GM12875 (cell line): ENCODE data around the gene S100A4.
A peak's percentile ranks its signal among the peaks of the same experiment; 100 is the strongest.

ENCODE experiments used
- H3K4me3 ChIP-seq: one replicate; pipeline ENCODE4 v1.5.1; 2011; ENCODE audit warnings: low read depth, low read length, control low read depth
- CTCF ChIP-seq: IDR thresholded peaks from 2 replicates; pipeline ENCODE4 v1.5.1; 2011; ENCODE audit warnings: low read depth, mild to moderate bottlenecking, control low read depth, inconsistent platforms, low read length, moderate library complexity, borderline replicate concordance; ENCODE audit not compliant: insufficient read depth

S100A4 gene

GRCh38 chr1:153572569-153573015, 27.0 kb upstream of the S100A4 start:
- H3K4me3 ChIP-seq = no peak overlapping the region
- peak; percentile 84 for TF ChIP-seq CTCF

GRCh38 chr1:153571706-153572105, 26.1 kb upstream of the S100A4 start:
- no peak for TF ChIP-seq CTCF
- H3K4me3 ChIP-seq = no peak overlapping the region

- no peak overlapping the region for H3K4me3 ChIP-seq
- TF ChIP-seq CTCF = no peak
Measured at GRCh38 chr1:153570874-153571273, 25.3 kb upstream of the S100A4 start.

DNA sequence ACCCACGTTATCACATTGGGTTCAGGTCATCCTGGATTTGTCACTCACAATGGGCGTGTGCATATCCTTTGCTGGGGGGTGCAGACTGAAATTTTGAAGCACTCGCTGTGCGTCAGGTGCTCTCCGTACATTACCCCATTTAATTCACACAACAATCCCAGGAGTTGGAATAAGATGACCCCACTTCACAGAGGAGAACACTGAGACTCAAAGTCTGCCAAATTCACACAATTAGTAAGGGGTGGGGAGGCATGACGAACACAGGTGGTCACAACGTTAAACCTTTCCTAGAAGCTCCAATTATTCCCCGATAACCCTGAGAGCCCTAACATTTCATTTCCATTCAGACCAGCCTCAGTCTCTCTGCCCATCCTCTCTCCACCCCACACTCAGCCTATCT, 23.9 kb upstream of the S100A4 start:
- TF ChIP-seq CTCF = no peak
- no peak overlapping the region for H3K4me3 ChIP-seq

- TF ChIP-seq CTCF = peak; percentile 96
- no peak overlapping the region for H3K4me3 ChIP-seq
Measured at GRCh38 chr1:153568367-153569099, 22.9 kb upstream of the S100A4 start.

DNA sequence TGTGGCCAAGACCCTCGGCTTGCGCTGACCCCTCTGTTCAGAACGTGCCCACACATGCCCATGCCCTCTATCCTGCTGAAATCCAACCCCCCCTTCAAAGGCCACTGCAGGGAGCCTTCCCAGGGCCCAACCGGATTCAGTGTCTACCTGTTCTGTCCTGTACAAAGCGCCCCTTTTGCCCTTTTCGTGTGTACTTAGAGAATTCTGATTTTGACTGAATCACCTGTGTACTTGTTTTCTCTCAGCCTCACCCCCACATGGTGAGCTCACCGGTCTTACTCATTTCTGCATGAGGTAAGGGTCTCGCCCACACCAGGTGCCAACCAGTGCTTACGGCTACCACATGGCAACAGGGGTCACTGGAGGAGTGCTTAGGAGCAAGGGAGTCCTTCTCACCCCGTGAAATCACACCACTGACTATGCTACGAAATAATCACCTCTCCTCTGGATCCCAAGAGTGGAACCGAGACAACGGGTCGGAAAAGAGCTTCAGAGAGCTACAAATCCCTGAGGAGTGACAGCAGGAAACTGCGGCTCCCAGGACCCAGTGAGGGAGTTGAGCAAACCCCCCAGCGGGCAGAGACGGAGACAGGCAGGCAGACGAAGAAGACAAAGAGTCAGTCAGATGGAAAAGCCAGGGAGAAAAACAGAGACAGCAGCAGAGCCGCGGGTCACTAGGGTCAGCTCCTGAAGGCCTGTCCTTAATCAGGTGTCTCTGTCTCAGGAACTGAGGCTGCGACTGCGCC, 22.2 kb upstream of the S100A4 start:
- H3K4me3 ChIP-seq = no peak overlapping the region
- TF ChIP-seq CTCF = no peak
